ACHN (cell line): ENCODE measurements around the gene EXTL1.
A peak's percentile ranks its signal among the peaks of the same experiment; 100 is the strongest.
"Not testable (repeated sequence)": the region's sequence is repeated elsewhere in the genome, so short reads cannot be mapped to it uniquely, and the experiment has no call there.

Source experiments
- DNase-seq: peaks from one replicate; pipeline ENCODE4 v3.0.0-alpha.2; 2015
- in situ Hi-C: cut with HindIII; loops from 2 replicates; pipeline ENCODE4 v1.10.0; 2017; ENCODE audit warnings: low sequenced_read_pairs, low pct_ligation_motif_present, low pct_unique_long_range_greater_than_20kb

EXTL1 gene, protein sequence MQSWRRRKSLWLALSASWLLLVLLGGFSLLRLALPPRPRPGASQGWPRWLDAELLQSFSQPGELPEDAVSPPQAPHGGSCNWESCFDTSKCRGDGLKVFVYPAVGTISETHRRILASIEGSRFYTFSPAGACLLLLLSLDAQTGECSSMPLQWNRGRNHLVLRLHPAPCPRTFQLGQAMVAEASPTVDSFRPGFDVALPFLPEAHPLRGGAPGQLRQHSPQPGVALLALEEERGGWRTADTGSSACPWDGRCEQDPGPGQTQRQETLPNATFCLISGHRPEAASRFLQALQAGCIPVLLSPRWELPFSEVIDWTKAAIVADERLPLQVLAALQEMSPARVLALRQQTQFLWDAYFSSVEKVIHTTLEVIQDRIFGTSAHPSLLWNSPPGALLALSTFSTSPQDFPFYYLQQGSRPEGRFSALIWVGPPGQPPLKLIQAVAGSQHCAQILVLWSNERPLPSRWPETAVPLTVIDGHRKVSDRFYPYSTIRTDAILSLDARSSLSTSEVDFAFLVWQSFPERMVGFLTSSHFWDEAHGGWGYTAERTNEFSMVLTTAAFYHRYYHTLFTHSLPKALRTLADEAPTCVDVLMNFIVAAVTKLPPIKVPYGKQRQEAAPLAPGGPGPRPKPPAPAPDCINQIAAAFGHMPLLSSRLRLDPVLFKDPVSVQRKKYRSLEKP

DNA sequence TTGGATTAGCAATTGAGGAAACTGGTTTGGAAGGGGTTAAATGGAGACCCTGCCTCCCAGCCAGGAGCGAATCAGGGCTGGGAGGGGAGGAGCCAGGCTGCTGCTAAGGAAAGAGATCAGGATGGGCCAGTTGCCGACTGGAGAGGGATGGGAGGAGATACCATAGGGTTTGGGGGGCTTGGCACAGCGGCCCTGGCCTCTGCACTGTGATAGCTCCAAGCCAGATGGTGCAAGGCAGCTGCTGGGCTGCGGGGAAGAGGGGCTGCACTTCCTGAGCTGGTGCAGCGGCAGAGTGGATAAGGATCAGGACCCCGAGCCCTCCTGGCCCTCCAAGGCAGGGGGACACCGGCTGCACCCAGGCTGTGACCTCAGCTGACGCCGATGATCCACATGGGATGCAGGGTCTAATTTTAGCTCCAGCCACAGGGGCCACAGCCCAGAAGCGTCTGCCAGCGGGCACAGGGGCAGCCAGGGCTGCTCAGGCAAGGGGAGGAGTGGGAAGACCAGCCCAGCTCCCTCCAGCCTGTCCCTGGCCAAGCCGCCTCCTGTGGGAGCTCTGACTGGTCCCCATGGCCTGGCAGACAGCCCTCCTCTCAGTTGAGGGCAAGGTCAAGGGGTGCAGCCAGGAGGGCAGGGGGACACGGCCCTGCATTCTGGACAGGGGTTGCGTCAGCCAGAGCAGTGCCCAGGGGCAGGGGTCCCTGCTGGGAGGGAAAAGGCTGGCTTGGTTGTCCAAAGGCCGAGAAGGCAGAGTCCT is at the start of gene EXTL1:
Gene EXTL1 (plus strand): TSS at position 129 of the 757 bp plus-strand sequence. CDS start 872 bp downstream, outside the sequence.
- peak; percentile 22 for DNase-seq
- in situ Hi-C loops = no loop called here

DNA sequence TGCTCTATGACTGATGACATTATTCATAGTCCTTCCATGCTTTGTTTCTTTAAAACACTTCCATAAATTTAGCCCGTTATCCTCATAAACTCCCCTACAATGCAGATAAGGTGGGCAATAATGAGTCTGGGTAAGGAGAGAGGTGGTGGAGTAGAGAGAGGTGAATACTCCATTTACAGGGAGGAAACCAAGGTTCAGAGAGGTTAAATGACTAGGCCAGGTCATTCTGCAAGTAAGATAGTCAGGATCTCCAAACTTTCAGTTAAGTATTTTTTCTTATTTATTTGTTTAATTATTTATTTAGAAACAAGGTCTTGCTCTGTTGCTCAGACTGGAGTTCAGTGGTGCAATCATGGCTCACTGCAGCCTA is 49.8 kb upstream of the EXTL1 start:
- DNase-seq = no peak
- in situ Hi-C loops = no loop called here

DNA sequence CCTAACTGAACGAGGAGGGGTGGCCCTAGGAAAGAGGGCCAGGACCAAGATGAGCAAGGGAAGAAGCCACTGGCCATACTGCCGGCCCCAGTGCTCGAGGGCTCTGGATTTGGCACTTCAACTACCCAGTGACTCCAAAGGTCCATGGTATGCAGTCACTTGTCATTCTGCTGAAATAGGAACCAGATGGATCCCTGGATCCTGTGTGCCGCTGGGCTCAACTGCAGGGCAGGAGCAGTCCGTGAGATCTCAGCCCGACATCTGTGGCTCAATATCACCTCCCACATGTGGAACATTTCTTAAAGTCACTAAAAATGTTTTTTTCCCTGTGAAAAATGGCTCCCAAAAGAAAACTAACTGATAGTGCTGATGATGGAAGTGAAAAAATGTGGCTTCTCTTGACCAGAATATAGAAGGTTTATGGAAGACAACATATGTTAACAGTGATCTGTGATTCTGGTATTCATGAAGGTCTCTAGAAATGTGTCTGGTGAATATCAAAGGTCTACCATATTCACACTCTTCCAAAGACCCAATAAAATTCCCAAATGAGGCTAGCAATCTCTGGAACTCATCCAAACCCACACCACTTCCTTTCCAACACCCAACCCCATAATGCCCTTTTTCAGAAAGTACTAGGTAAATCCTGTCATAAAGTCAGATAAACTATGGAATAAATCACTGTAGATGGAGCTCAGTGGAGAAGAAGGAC is 47.8 kb upstream of the EXTL1 start:
- in situ Hi-C loops = no loop called here

DNA sequence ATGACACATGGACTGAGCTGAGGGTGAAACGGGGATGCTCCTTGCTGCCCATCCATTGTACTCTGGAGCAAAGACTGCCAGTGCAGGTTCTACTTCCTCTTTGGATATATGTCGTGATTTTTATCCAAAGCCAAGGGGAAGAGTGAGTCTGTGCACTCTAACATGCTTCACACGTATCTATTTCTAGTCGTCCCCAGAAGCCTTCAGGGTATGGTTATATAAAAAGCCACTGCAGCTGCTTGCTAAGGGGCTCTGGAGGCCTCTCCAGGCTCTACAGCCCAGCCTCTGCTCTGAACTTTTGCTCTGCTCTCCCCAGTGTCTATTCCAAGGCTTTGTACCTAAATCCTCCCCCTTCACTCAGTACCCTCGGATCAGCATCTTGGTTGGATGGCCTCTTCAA is 43.8 kb upstream of the EXTL1 start:
- in situ Hi-C loops = no loop called here
- DNase-seq = no peak

More for the DNA sequence above, 47.8 kb upstream of the EXTL1 start:
- DNase-seq = no peak

DNA sequence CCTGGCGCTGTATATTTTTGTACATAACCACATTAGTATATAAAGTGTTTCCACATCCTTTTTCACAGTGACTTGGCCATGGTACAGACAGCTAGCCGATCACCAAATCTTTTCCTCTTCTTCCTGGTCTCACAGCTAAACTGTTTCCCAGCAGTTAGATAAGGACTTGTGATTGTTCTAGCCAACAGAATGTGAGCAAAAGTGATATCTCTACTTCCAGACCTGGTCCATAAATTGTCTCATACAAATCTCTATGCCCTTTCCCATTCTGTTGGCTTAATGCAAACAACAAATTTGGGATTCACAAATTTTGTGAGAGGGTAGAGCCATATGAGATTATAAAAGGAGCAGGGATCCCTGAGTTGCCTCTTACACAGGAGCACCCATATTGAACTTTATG is 43.2 kb upstream of the EXTL1 start:
- in situ Hi-C loops = no loop called here

DNA sequence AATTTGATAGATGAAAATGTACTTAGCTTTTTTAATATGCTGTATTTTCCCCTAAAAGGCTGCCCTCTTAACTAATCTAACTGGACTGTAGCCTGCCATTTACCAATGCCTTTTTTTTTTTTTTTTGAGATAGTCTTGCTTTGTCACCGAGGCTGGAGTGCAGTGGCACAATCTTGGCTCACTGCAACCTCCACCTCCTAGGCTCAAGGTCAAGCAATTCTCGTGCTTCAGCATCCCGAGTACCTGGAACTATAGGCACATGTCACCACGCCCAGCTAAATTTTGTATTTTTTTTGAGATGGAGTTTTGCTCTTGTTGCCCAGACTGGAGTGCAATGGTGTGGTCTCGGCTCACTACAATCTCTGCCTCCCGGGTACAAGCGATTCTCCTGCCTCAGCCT is 42.4 kb upstream of the EXTL1 start:
- no peak for DNase-seq
- in situ Hi-C loops = no loop called here

More for the DNA sequence above, 43.2 kb upstream of the EXTL1 start:
- DNase-seq = no peak

DNA sequence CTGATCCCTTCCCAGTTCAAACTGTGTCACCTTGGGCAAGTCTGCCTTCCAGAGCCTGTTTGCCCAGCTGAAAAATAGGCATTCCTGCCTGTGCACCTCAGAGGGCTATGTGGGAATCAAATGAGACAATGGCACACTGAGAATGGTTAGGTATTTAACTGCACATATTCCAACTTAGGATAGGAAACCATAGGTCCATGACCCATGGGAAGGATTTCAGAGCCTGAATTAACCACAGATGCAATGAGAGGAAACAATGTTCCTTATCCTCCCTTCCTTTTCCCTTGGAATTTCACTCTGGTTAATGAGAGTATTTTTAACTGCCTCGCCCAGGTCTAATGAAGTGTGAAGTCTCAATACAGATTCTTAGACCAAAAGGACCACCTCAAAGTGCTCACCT is 36.4 kb upstream of the EXTL1 start:
- in situ Hi-C loops = no loop called here
- DNase-seq = no peak

DNA sequence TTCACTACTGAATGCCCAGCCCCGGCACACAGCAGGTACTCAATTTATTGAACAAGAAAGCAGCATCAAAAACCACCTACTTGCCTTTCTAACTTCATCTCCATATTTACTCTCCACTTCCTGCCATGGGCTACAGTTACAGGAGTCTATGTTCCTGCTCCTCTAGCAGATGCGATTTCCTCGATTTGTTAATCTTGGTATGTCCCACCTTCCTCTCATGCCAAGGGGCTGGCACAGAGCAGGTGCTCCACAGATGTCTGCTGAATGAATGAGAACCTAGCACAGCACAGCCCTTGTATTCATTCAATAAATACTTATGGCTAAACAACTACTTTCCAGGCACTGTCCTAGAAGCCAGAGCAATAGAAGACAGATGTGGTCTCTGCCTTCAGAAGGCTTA is 35.9 kb upstream of the EXTL1 start:
- in situ Hi-C loops = no loop called here
- no peak for DNase-seq

DNA sequence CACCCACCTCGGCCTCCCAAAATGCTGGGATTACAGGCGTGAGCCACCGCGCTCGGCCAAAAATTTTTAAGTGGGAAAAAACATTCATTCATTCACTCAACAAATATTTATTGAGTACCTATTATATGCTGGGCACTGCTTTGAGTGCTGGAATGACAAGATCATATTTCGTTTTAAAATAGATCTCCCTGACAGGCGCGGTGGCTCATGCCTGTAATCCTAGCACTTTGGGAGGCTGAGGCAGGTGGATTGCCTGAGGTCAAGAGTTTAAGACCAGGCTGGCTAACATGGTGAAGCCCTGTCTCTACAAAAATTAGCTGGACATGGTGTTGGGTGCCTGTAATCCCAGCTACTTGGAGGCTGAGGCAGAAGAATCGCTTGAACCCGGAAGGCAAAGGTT is 34.8 kb upstream of the EXTL1 start:
- DNase-seq, in situ Hi-C loops: not testable (repeated sequence)

DNA sequence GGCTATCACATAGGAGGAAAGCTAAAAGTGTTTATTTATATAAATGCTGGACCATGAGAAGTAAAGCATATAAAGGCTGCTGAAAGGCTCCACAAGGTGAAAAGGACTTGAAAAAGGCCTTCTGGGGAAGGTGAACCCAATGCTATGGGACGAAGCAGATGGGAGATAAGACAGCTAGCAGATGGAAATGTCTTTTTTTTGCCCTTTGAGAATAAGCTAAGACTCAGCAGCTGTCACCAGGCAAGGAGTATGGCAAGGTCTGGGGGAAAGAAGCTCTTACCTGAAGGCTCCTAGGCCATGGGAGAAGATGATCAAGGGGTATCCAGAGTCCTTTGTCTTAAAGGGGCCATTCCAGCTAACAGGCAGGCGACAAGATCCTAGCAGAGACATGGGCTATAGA is 33.6 kb upstream of the EXTL1 start:
- no peak for DNase-seq
- in situ Hi-C loops = no loop called here

DNA sequence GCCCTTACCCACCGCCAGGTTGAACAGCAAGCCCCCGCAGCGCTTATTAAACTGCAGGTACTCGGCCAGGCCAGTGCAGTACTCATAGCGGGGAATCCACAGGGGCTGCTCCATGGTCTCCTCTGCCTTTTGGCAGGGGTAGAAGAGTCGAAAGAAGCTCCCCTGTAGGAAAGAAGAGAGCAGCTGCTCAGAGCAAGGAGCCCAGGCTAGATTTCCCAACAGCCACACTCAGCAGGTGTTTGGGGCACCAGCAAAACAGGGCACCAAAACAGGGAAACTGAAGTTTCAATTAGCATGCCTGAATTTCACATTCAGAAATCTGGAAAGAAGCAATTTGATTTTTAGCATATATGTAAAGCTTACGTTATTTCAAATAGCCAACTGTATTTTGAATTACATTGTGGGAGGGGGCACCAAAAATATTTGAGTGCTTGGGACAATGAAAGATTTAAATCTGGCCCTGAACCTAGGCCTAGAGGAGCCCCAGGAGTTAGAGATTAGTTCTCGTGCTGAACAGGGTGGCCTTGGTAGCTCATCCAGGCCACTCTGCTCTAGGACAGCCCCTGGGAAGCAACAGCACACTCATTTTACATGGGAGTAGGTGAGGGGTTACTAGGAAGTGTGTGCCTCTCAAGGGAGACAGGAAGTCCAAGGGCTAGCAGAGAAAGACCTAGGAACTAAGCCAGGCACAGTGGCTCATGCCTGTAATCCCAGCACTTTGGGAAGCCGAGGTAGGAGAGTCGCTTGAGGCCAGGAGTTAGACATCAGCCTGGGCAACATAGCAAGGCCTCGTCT is 31.9 kb upstream of the EXTL1 start:
- DNase-seq = peak; percentile 8
- in situ Hi-C loops = no loop called here

DNA sequence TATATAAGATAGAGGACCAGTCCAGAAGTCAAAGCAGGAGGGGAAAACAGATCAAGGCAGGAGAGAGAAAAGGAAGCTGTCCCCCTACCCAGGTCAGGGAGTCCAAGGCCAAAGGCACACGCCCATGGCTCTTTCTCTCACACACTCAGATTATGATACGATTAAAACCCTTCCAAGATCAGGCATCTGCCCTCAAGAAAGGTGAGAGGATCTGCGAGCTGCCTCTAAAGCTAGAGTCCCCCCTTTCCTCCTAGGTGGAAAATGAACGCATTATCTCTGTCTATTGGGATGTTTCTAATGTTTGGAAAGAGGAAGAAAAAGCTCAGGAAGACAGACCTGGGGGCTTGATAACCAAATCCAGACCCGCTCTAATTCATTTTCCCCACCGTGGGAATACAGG is 31.3 kb upstream of the EXTL1 start:
- no peak for DNase-seq
- in situ Hi-C loops = no loop called here

DNA sequence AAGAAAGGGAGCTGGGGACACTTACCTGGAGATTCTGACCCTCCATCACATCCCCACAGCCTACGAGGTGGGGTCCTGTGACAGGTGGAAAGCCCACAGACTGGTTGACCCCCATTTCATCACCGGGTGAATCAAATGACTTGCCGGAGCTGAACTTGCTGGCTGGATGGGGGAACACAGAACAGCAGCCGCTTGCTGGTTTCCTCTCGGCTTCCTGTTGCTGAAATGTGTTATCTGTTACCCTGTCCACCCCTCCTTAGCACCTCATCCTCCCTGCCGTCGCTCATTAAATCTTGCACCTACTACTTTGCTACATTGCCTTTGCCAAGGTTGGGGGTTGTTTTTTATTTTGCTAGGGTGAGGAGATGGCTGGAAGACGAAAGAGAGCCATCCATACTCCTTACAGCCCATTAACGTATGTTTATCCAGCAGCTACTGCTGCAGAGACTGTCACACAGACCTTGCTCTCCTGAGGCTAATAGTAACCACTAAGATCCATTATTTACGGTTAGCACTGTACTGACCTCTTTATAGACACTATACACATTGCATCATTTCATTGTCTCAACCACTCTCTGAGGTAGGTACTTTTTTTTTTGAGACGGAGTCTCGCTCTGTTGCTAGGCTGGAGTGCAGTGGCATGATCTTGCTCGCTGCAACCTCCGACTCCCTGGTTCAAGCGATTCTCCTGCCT is 30.7 kb upstream of the EXTL1 start:
- in situ Hi-C loops = no loop called here
- no peak for DNase-seq

DNA sequence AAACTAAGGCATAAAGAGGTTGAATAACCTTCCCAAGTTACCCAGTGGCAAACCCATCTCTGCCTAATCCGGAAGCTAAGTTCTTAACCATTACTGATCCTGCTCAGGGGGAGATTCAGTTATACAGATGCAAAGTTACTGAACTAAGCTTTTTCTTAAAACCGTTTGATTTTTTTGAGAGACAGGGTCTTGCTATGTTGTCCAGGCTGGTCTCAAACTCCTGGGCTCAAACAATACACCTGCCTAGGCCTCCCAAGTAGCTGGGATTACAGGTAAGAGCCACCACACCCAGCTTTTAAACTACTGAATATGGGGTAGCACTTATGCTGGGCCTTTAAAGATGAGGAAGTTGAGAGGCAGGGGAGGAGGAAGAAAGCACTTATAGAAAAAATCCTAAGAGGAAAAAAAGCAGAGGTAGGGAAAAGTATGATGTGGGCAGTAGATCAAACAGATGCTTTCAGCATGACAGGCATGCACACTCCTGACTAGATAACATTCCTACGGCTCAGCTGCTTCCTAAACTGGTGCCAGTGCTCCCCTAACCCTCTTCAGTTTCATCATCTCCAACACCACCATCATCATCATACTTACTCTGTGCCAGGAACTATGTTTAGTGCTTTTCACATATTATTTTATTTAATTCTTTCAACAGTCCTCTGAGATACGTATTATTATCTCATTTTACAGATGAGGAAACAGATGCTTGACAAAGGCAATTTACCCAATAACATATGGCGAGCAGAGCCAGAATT is 29.5 kb upstream of the EXTL1 start:
- DNase-seq = no peak
- in situ Hi-C loops = no loop called here

DNA sequence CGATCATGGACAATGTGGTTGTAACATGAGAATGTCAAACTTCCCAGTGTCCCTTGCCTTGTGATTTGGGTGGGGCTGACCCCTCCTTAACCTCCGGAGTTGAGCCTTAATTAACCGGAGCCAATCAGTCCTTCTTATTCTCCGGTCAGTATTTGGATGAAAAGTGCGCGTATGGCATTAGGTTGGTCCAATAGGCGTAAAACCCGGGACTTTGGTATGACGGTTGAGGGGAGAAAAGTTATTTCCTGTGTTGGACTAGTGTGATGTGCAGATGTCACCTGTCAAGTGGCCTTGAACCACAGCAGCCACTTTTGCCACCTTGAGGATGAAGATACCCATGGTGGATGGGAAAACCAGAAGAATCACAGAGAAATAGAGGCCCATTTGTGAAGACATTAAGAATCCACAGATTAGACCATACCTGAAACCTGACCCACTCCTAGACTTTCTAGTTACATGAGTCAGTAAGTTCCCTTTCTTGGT is 28.8 kb upstream of the EXTL1 start:
- no peak for DNase-seq
- in situ Hi-C loops = no loop called here

DNA sequence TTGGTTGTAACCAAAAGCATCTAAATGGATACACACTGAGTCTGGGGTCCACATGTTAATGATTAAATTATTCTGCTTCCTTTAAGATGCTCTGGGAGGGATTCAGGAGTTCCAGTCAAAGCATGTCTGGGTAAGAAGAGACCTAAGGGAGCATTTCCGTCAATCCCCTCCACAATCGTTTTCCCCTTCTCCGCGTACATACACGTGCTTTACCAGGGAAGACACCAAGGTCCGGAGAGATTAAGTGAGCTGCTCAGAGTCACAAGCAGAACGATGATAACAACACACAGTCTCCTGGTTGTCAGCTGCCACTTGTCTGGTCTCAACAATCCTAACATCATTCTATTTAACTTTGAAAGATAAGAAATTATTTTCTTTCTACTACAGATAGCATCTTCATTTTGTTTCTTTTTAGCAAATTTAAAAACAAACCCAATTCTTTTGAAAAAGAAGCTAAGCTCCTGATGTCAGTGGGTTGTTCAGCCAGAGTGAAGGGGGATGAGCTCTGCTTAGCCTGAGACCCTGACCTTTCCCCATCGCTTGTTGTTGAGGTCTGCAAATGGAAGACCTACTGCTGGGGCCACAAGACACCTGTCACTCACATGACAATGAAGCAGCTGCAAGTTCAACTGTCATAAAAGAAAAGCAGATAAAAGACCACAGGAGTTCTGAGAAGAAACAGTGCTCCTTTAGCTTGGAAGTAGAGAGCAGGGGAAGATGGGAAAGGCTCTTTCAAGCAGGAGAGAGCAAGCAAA is 28.2 kb upstream of the EXTL1 start:
- in situ Hi-C loops = no loop called here
- no peak for DNase-seq
